Measurements from ENCODE around the gene EXOC1L. TPM values are rescaled to one million over a fixed set of nuclear protein-coding genes. Genes with fewer than 3 reads are reported as not detected.

Gene EXOC1L
- total and polyA plus RNA-seq, 2 of the 13 experiments (the other 11 are each of a cell fraction or from before 2014, with no cell fraction given) = not detected

DNA sequence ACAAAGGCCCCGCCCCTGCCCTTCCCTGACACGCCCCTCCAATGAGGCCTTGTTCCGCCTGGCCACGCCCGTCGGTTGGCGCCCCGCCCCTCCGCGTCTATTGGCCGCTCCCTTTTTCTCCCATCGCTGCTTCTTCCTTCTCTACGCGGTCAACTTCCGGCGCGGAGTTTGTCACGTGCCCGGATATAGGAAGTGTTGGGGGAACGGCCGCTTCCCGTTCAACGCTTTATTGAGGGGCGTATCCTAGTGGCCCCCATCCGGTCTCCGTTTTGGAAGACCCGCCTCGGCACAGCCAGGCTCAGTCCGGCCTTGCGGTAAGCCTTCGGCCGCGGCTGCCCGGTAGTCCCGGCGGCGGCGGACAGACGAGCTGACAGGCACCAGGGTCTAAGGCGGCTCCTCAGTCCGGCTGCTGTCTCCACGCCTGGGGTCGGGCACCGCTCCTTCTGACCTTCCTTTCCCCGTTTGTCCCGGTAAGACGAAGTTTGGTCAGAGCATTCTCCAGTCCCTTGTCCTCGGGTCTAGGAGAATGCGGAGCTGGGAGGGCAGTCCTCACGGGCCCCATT is 34.0 kb downstream of the EXOC1L start, which contains the start of gene EXOC1 (continued):
- TF ChIP-seq, protein P1, sequence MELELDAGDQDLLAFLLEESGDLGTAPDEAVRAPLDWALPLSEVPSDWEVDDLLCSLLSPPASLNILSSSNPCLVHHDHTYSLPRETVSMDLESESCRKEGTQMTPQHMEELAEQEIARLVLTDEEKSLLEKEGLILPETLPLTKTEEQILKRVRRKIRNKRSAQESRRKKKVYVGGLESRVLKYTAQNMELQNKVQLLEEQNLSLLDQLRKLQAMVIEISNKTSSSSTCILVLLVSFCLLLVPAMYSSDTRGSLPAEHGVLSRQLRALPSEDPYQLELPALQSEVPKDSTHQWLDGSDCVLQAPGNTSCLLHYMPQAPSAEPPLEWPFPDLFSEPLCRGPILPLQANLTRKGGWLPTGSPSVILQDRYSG (CRISPR knock-in tag; IDR thresholded peaks at IDR 0.05) = no peak
- TF ChIP-seq ZNF75D (CRISPR knock-in tag; IDR thresholded peaks at IDR 0.05; ENCODE audit: borderline replicate concordance) = no peak
- TF ChIP-seq CBX1 (IDR thresholded peaks at IDR 0.05; ENCODE audit: low read depth) = peak; percentile 78
- TF ChIP-seq, protein P2, sequence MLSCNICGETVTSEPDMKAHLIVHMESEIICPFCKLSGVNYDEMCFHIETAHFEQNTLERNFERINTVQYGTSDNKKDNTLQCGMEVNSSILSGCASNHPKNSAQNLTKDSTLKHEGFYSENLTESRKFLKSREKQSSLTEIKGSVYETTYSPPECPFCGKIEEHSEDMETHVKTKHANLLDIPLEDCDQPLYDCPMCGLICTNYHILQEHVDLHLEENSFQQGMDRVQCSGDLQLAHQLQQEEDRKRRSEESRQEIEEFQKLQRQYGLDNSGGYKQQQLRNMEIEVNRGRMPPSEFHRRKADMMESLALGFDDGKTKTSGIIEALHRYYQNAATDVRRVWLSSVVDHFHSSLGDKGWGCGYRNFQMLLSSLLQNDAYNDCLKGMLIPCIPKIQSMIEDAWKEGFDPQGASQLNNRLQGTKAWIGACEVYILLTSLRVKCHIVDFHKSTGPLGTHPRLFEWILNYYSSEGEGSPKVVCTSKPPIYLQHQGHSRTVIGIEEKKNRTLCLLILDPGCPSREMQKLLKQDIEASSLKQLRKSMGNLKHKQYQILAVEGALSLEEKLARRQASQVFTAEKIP (CRISPR knock-in tag; IDR thresholded peaks at IDR 0.05; ENCODE audit: borderline replicate concordance) = no peak
- TF ChIP-seq, protein P3, sequence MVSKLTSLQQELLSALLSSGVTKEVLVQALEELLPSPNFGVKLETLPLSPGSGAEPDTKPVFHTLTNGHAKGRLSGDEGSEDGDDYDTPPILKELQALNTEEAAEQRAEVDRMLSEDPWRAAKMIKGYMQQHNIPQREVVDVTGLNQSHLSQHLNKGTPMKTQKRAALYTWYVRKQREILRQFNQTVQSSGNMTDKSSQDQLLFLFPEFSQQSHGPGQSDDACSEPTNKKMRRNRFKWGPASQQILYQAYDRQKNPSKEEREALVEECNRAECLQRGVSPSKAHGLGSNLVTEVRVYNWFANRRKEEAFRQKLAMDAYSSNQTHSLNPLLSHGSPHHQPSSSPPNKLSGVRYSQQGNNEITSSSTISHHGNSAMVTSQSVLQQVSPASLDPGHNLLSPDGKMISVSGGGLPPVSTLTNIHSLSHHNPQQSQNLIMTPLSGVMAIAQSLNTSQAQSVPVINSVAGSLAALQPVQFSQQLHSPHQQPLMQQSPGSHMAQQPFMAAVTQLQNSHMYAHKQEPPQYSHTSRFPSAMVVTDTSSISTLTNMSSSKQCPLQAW (CRISPR knock-in tag; IDR thresholded peaks at IDR 0.05) = no peak; the same call in 1 of the 2 replicates
- TF ChIP-seq AHR (CRISPR knock-in tag; IDR thresholded peaks at IDR 0.05) = no peak
- TF ChIP-seq, protein P4, sequence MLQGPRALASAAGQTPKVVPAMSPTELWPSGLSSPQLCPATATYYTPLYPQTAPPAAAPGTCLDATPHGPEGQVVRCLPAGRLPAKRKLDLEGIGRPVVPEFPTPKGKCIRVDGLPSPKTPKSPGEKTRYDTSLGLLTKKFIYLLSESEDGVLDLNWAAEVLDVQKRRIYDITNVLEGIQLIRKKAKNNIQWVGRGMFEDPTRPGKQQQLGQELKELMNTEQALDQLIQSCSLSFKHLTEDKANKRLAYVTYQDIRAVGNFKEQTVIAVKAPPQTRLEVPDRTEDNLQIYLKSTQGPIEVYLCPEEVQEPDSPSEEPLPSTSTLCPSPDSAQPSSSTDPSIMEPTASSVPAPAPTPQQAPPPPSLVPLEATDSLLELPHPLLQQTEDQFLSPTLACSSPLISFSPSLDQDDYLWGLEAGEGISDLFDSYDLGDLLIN (CRISPR knock-in tag; IDR thresholded peaks at IDR 0.05; ENCODE audit: borderline replicate concordance) = no peak
- TF ChIP-seq KDM5B (CRISPR knock-in tag; IDR thresholded peaks at IDR 0.05; ENCODE audit: borderline replicate concordance) = peak; percentile 75
- no peak for TF ChIP-seq ZNF672 (CRISPR knock-in tag; IDR thresholded peaks at IDR 0.05)
- peak; percentile 80 for TF ChIP-seq ZFY (CRISPR knock-in tag; IDR thresholded peaks at IDR 0.05)
- TF ChIP-seq, protein P5, sequence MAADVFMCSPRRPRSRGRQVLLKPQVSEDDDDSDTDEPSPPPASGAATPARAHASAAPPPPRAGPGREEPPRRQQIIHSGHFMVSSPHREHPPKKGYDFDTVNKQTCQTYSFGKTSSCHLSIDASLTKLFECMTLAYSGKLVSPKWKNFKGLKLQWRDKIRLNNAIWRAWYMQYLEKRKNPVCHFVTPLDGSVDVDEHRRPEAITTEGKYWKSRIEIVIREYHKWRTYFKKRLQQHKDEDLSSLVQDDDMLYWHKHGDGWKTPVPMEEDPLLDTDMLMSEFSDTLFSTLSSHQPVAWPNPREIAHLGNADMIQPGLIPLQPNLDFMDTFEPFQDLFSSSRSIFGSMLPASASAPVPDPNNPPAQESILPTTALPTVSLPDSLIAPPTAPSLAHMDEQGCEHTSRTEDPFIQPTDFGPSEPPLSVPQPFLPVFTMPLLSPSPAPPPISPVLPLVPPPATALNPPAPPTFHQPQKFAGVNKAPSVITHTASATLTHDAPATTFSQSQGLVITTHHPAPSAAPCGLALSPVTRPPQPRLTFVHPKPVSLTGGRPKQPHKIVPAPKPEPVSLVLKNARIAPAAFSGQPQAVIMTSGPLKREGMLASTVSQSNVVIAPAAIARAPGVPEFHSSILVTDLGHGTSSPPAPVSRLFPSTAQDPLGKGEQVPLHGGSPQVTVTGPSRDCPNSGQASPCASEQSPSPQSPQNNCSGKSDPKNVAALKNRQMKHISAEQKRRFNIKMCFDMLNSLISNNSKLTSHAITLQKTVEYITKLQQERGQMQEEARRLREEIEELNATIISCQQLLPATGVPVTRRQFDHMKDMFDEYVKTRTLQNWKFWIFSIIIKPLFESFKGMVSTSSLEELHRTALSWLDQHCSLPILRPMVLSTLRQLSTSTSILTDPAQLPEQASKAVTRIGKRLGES (CRISPR knock-in tag; IDR thresholded peaks at IDR 0.05; ENCODE audit: borderline replicate concordance) = peak; percentile 44; the same call in 1 of the 2 replicates
- TF ChIP-seq PITX1 (CRISPR knock-in tag; IDR thresholded peaks at IDR 0.05) = peak; percentile 48; the same call in 1 of the 2 replicates
- TF ChIP-seq ZNF605 (CRISPR knock-in tag; IDR thresholded peaks at IDR 0.05) = no peak
- TF ChIP-seq FOXO1 (CRISPR knock-in tag; IDR thresholded peaks at IDR 0.05) = no peak
- peak; percentile 68 for TF ChIP-seq YY1 (IDR thresholded peaks at IDR 0.05; ENCODE audit: insufficient read depth, insufficient replicate concordance, low read depth, low read length)
- TF ChIP-seq GTF3A (CRISPR knock-in tag; conservative IDR thresholded peaks at IDR 0.05) = no peak
- TF ChIP-seq, protein P6, sequence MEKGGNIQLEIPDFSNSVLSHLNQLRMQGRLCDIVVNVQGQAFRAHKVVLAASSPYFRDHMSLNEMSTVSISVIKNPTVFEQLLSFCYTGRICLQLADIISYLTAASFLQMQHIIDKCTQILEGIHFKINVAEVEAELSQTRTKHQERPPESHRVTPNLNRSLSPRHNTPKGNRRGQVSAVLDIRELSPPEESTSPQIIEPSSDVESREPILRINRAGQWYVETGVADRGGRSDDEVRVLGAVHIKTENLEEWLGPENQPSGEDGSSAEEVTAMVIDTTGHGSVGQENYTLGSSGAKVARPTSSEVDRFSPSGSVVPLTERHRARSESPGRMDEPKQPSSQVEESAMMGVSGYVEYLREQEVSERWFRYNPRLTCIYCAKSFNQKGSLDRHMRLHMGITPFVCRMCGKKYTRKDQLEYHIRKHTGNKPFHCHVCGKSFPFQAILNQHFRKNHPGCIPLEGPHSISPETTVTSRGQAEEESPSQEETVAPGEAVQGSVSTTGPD (CRISPR knock-in tag; IDR thresholded peaks at IDR 0.05) = no peak
- TF ChIP-seq SP1 (IDR thresholded peaks at IDR 0.05) = no peak
- peak; percentile 62 for TF ChIP-seq SP1 (CRISPR knock-in tag; IDR thresholded peaks at IDR 0.05)
- no peak for TF ChIP-seq ZNF652 (CRISPR knock-in tag; IDR thresholded peaks at IDR 0.05; ENCODE audit: borderline replicate concordance, low read depth)
- TF ChIP-seq PAX8 (CRISPR knock-in tag; IDR thresholded peaks at IDR 0.05; ENCODE audit: borderline replicate concordance) = no peak

Measured in HepG2 (cell line).